Endothelial cell of umbilical vein (primary cell): Measurements from ENCODE around the gene CPSF3. TPM values are rescaled to one million over a fixed set of nuclear protein-coding genes. Genes with fewer than 3 reads are reported as not detected.

Experiments used
- BruUV-seq: library from RNA; stranded (reverse); fragments of 400-500 nt; replicated peaks from 2 replicates; lab custom pipeline; 2021; lab: Mats Ljungman, UMichigan
- CTCF ChIA-PET: fragments of 300-600, 350-600 bp; sonication (Branson Sonifier 250); formaldehyde crosslinking; loops from one replicate; lab custom pipeline; 2021; ENCODE audit warnings: antibody characterized with exemption, inconsistent platforms; lab: Charles Lee
- POLR2A ChIA-PET: fragments of 300-600, 350-600 bp; sonication (Branson Sonifier 250); formaldehyde crosslinking; loops from one replicate; lab custom pipeline; 2021; ENCODE audit warnings: antibody characterized with exemption, inconsistent platforms; lab: Charles Lee
- DNase-seq: peaks from one replicate; pipeline ENCODE4 v3.0.0-alpha.2; 2011; ENCODE audit warnings: low read depth, low spot score
- FAIRE-seq: peaks from 2 replicates; lab custom pipeline; 2011; peaks lifted over from hg19 to GRCh38; lab: Jason Lieb, UNC
- H2AFZ ChIP-seq: 2 replicates; pipeline ENCODE4 v1.6.0; 2012; ENCODE audit warnings: low read depth, low read length, control low read depth, inconsistent platforms
- H3K27ac ChIP-seq: 2 replicates; pipeline ENCODE4 v1.5.1; 2011; ENCODE audit warnings: low read depth, mild to moderate bottlenecking, control low read depth, low read length, moderate library complexity; ENCODE audit not compliant: insufficient read depth
- H3K27me3 ChIP-seq, 2 experiments: 2 replicates each; pipeline versions ENCODE4 v1.6.0 to v1.6.1; 2011; ENCODE audit warnings: low read length in 2 of 2, mixed read lengths in 1 of 2; ENCODE audit not compliant: control insufficient read depth in 2 of 2, insufficient read depth in 2 of 2
- H3K36me3 ChIP-seq, 2 experiments: 2 replicates in 1 of 2; 3 replicates in 1 of 2; pipeline ENCODE4 v1.5.1; 2011; ENCODE audit warnings: low read length in 2 of 2, mild to moderate bottlenecking in 1 of 2, moderate library complexity in 1 of 2; ENCODE audit not compliant: control insufficient read depth in 2 of 2, insufficient read depth in 2 of 2; ENCODE audit errors: extremely low read depth in 1 of 2
- H3K4me1 ChIP-seq: 3 replicates; pipeline ENCODE4 v1.5.1; 2011; ENCODE audit warnings: mild to moderate bottlenecking, low read length; ENCODE audit not compliant: control insufficient read depth, insufficient read depth; ENCODE audit errors: extremely low read depth
- H3K4me2 ChIP-seq: 2 replicates; pipeline ENCODE4 v1.6.1; 2011; ENCODE audit warnings: low read length, control low read depth, mixed read lengths; ENCODE audit not compliant: insufficient read depth
- H3K4me3 ChIP-seq, 3 experiments: fragments of 200-600 bp in 1 of 3; sonication (generic), shearing (Covaris generic) in 1 of 3; replicated peaks in 1 of 3; 2 replicates each; pipeline ENCODE4 v1.5.1; 2011 to 2016; ENCODE audit warnings: control low read depth in 3 of 3, low read length in 3 of 3, mild to moderate bottlenecking in 2 of 3, inconsistent platforms in 1 of 3, low read depth in 1 of 3, moderate library complexity in 1 of 3; ENCODE audit not compliant: insufficient read depth in 1 of 3
- H3K79me2 ChIP-seq: 2 replicates; pipeline ENCODE4 v1.6.0; 2012; ENCODE audit warnings: low read length, inconsistent platforms; ENCODE audit not compliant: control insufficient read depth, insufficient read depth
- H3K9ac ChIP-seq: replicated peaks from 2 replicates; pipeline ENCODE3; 2011; ENCODE audit warnings: low read length, control low read depth; ENCODE audit not compliant: insufficient read depth; ENCODE audit errors: extremely low read depth
- H3K9me1 ChIP-seq: replicated peaks from 3 replicates; pipeline ENCODE4 v1.6.0; 2011; ENCODE audit warnings: mild to moderate bottlenecking, low read length; ENCODE audit not compliant: control insufficient read depth, insufficient read depth; ENCODE audit errors: extremely low read depth
- H3K9me3 ChIP-seq: replicated peaks from 2 replicates; pipeline ENCODE4 v1.5.1; 2012; ENCODE audit warnings: low read length, inconsistent platforms; ENCODE audit not compliant: control insufficient read depth, insufficient read depth
- H4K20me1 ChIP-seq: replicated peaks from 2 replicates; pipeline ENCODE3; 2011; ENCODE audit warnings: mild to moderate bottlenecking, low read length; ENCODE audit not compliant: control insufficient read depth, insufficient read depth; ENCODE audit errors: extremely low read depth
- EZH2 ChIP-seq: IDR thresholded peaks from 2 replicates; pipeline ENCODE4 v1.6.1; 2012; ENCODE audit warnings: borderline replicate concordance, low read depth, mild to moderate bottlenecking, moderate library complexity, low read length, inconsistent platforms; ENCODE audit not compliant: severe bottlenecking
- FOS ChIP-seq: IDR thresholded peaks from 2 replicates; pipeline ENCODE4 v1.6.1; 2011; ENCODE audit warnings: mild to moderate bottlenecking, low read length, moderate library complexity, borderline replicate concordance; ENCODE audit not compliant: insufficient read depth
- GATA2 ChIP-seq: IDR thresholded peaks from 2 replicates; pipeline ENCODE4 v1.7.0; 2011; ENCODE audit warnings: low read depth, mild to moderate bottlenecking, moderate library complexity, mixed read lengths, low read length; ENCODE audit not compliant: insufficient read length, insufficient read depth
- JUN ChIP-seq: IDR thresholded peaks from 2 replicates; pipeline ENCODE4 v1.6.1; 2011; ENCODE audit warnings: borderline replicate concordance, low read depth; ENCODE audit not compliant: insufficient read length, insufficient read depth
- MYC ChIP-seq: IDR thresholded peaks from one replicate; pipeline ENCODE4 v1.6.1; 2011; ENCODE audit warnings: mild to moderate bottlenecking, low read depth, low read length
- POLR2A ChIP-seq: IDR thresholded peaks from 2 replicates; pipeline ENCODE4 v1.6.1; 2012; ENCODE audit warnings: low read depth, mild to moderate bottlenecking, control low read depth, low read length
- POLR2AphosphoS5 ChIP-seq: IDR thresholded peaks from 2 replicates; pipeline ENCODE4 v1.6.1; 2012; ENCODE audit warnings: low read depth, mild to moderate bottlenecking, control low read depth, low read length, moderate library complexity; ENCODE audit not compliant: insufficient read depth
- dilution Hi-C: fragments of 300-500 bp; cut with MboI; formaldehyde crosslinking; loops from one replicate; pipeline ENCODE4 v1.15.0; 2019; ENCODE audit warnings: low sequenced_read_pairs; ENCODE audit not compliant: extremely low pct_ligation_motif_present
- intact Hi-C: fragments of 100-400 bp; cut with micrococcal nuclease; formaldehyde crosslinking; loops from one replicate; pipeline ENCODE4 v1.10.0; 2022
- polyA plus RNA-seq, 4 experiments: library from polyadenylated mRNA; depleted of rRNA in 3 of 4; stranded (reverse) in 3 of 4; unstranded in 1 of 4; fragments of >200 nt; gene quantifications; 2 replicates each; pipeline versions ENCODE4 v1.2.1 to v1.2.3, GENCODE V29; 2011 to 2012; ENCODE audit warnings: missing spikeins in 1 of 4
- total RNA-seq: library from RNA; stranded (reverse); gene quantifications from 2 replicates; pipeline ENCODE4 v1.2.3, GENCODE V29; 2021
- TF ChIP-seq, protein P1 (sequence below), 2 donors: IDR thresholded peaks; 1 replicate in 1 of 2; 2 replicates in 1 of 2; pipeline ENCODE4 v1.5.1; 2011; ENCODE audit warnings: low read length in 2 of 2, mild to moderate bottlenecking in 2 of 2, moderate library complexity in 2 of 2, control low read depth in 1 of 2, inconsistent platforms in 1 of 2, low read depth in 1 of 2; ENCODE audit not compliant: insufficient read depth in 1 of 2; ENCODE audit errors: extremely low read depth in 1 of 2
- TF ChIP-seq, protein P2 (sequence below): IDR thresholded peaks from 2 replicates; pipeline ENCODE4 v1.6.1; 2011; ENCODE audit not compliant: insufficient read depth, insufficient read length

CPSF3 gene
- total and polyA plus RNA-seq, 2 donors (not counting 3 experiments of a cell fraction or from before 2014, with no cell fraction given): 13.7 to 35.6 TPM

DNA sequence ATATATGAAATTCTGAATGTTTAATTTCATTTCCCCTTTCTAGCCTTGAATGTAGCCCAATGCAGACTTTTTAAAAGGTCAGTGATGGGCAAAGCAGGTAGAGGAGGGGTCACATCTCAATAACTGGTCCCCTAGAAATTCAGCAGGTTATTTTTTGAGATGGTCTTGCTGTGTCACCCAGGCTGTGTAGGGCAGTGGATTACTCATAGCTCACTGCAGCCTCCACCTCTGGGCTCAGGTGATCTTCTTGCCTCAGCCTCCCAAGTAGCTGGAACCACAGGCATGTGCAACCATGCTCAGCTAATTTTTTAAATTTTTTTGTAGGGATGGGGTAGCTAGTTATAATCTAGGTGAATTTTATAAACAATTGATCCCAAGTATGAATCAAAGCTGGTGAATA, 59.7 kb downstream of the CPSF3 start:
- H2AFZ ChIP-seq: no peak overlapping the region
- CTCF ChIA-PET: interaction anchor here (1.5 to 1.6 kb wide), 2 partner anchors 9 to 26 kb away, joined by 4 to 7 read pairs; partner anchors contain the start of gene IAH1
- H3K9me3 ChIP-seq: no peaks in the 10 kb centered on the region
- no peaks in the 10 kb centered on the region for H3K9me1 ChIP-seq
- H3K4me1 ChIP-seq: peaks cover 3% of the 10 kb centered on the region
- no peak overlapping the region for H3K4me3 ChIP-seq
- H3K27me3 ChIP-seq: no peaks in the 10 kb centered on the region
- dilution Hi-C loops (no loop called here), intact Hi-C loops (no loop called here)
- FAIRE-seq (no peak), DNase-seq (no peak)
- POLR2A ChIA-PET: no interaction called here
- no peaks in the 10 kb centered on the region for H4K20me1 ChIP-seq
- no peak overlapping the region for H3K27ac ChIP-seq
- TF ChIP-seq, protein P1, sequence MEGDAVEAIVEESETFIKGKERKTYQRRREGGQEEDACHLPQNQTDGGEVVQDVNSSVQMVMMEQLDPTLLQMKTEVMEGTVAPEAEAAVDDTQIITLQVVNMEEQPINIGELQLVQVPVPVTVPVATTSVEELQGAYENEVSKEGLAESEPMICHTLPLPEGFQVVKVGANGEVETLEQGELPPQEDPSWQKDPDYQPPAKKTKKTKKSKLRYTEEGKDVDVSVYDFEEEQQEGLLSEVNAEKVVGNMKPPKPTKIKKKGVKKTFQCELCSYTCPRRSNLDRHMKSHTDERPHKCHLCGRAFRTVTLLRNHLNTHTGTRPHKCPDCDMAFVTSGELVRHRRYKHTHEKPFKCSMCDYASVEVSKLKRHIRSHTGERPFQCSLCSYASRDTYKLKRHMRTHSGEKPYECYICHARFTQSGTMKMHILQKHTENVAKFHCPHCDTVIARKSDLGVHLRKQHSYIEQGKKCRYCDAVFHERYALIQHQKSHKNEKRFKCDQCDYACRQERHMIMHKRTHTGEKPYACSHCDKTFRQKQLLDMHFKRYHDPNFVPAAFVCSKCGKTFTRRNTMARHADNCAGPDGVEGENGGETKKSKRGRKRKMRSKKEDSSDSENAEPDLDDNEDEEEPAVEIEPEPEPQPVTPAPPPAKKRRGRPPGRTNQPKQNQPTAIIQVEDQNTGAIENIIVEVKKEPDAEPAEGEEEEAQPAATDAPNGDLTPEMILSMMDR (IDR thresholded peaks at IDR 0.05; ENCODE audit: extremely low read depth in 1 of 2, insufficient read depth in 1 of 2, low read depth in 1 of 2, low read length in 2 of 2): no peak
- no peak for TF ChIP-seq JUN
- TF ChIP-seq GATA2: no peak
- no peak overlapping the region for H3K4me2 ChIP-seq
- peaks cover 4% of the 10 kb centered on the region for H3K79me2 ChIP-seq
- H3K9ac ChIP-seq: no peak overlapping the region
- no TSS peak for BruUV-seq
- H3K36me3 ChIP-seq: peaks cover 20 to 48% of the 10 kb centered on the region in 2 experiments

- Histone ChIP-seq H3K27me3 (no peaks in the 10 kb centered on the region), H3K79me2 (peaks cover under 1% of the 10 kb centered on the region), H3K4me3 (no peak overlapping the region), H3K36me3 (peaks cover 28 to 48% of the 10 kb centered on the region in 2 experiments), H3K27ac (no peak overlapping the region), H3K9me1 (no peaks in the 10 kb centered on the region), H4K20me1 (no peaks in the 10 kb centered on the region), H3K4me1 (peaks cover 3% of the 10 kb centered on the region), H3K9me3 (no peaks in the 10 kb centered on the region), H3K4me2 (no peak overlapping the region), H3K9ac (no peak overlapping the region), H2AFZ (no peak overlapping the region)
- BruUV-seq: no TSS peak
- dilution Hi-C loops (no loop called here), intact Hi-C loops (no loop called here)
- ChIA-PET POLR2A (no interaction called here), CTCF (interaction anchor here (0.8 to 1.5 kb wide), 2 partner anchors 25 to 30 kb away, joined by 4 read pairs; no protein-coding TSS in a partner anchor)
- no peak for DNase-seq
- no peak for FAIRE-seq
- TF ChIP-seq GATA2 (no peak), FOS (no peak), EZH2 (no peak), POLR2AphosphoS5 (no peak), JUN (no peak), POLR2A (no peak), MYC (no peak)
- TF ChIP-seq, protein P2, sequence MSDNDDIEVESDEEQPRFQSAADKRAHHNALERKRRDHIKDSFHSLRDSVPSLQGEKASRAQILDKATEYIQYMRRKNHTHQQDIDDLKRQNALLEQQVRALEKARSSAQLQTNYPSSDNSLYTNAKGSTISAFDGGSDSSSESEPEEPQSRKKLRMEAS: no peak
- TF ChIP-seq, protein P1 (IDR thresholded peaks at IDR 0.05; ENCODE audit: extremely low read depth in 1 of 2, insufficient read depth in 1 of 2, low read depth in 1 of 2, low read length in 2 of 2): no peak
Observed at GRCh38 chr2:9484533-9484932, 61.1 kb downstream of the CPSF3 start.
